Measurements from ENCODE around the gene LEFTY2. TPM values are rescaled to one million over a fixed set of nuclear protein-coding genes. Genes with fewer than 3 reads are reported as not detected.
"Not testable (repeated sequence)": the region's sequence is repeated elsewhere in the genome, so short reads cannot be mapped to it uniquely, and the experiment has no call there.

LEFTY2 gene
- total and polyA plus RNA-seq, 12 donors, result 0.23 to 1.4 (median 0.56) TPM

GRCh38 chr1:225980005-225980836, 39.2 kb upstream of the LEFTY2 start:
- no peak for DNase-seq
- peak in 5 of 8 donors; percentile 38 to 53 (median 46) for ATAC-seq
- intact Hi-C loops (cut with DNase I), result loop anchor here in 1 of 10 donors (10.0 kb wide), 1 partner anchor 205 kb away; the partner anchor contains the start of gene SRP9
- H3K36me3 ChIP-seq, result peaks cover 0 to 84% (median 35%) of the 10 kb centered on the region in 9 donors
- TF ChIP-seq CTCF (IDR thresholded peaks at IDR 0.05), result no peak
- no peak overlapping the region for H3K4me3 ChIP-seq
- H3K9me3 ChIP-seq, result peaks cover 0 to 9% (median 0%) of the 10 kb centered on the region in 11 donors
- peaks cover 0 to 12% (median 0%) of the 10 kb centered on the region in 9 donors for H3K4me1 ChIP-seq
- 86 to 92% methylated on average over 5 of the region's 5 CpGs for whole genome bisulfite sequencing, 2 donors
- H3K27me3 ChIP-seq, result no peaks in the 10 kb centered on the region
- no peak overlapping the region for H3K27ac ChIP-seq

DNA sequence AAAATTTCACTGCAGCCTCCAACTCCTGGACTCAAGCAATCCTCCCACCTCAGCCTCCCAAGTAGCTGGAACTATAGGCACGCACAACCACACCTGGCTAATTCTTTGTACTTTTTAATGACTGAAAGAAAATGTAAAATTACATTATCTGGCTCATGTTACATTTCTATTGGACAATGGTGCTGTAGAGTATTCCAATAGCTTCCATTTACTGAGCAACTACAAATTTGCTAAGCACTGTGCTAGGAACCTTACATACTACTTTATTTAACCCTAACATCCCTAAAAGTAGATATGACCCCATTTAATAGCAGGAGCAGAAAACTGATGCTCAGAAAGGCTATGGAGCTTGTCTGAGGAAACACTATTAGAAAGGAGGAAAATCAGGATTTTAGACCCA, 38.4 kb upstream of the LEFTY2 start:
- WGBS, 2 donors, result 91 to 96% methylated on average over 1 of the region's 1 CpG
- ATAC-seq, result no peak
- no peaks in the 10 kb centered on the region for H3K27me3 ChIP-seq
- H3K9me3 ChIP-seq, result peaks cover 0 to 9% (median 0%) of the 10 kb centered on the region in 11 donors
- no peak overlapping the region for H3K27ac ChIP-seq
- intact Hi-C loops (cut with DNase I), result loop anchor here (5.0 to 10.0 kb wide), 13 partner anchors 57 to 665 kb away; partner anchors contain the start of genes SRP9 (in 5 of the 10) and PYCR2 (in 1 of the 10)
- peaks cover 0 to 12% (median 0%) of the 10 kb centered on the region in 9 donors for H3K4me1 ChIP-seq
- DNase-seq, result no peak
- H3K4me3 ChIP-seq, result no peak overlapping the region
- H3K36me3 ChIP-seq, result peaks cover 0 to 76% (median 27%) of the 10 kb centered on the region in 9 donors
- no peak for TF ChIP-seq CTCF (IDR thresholded peaks at IDR 0.05)

DNA sequence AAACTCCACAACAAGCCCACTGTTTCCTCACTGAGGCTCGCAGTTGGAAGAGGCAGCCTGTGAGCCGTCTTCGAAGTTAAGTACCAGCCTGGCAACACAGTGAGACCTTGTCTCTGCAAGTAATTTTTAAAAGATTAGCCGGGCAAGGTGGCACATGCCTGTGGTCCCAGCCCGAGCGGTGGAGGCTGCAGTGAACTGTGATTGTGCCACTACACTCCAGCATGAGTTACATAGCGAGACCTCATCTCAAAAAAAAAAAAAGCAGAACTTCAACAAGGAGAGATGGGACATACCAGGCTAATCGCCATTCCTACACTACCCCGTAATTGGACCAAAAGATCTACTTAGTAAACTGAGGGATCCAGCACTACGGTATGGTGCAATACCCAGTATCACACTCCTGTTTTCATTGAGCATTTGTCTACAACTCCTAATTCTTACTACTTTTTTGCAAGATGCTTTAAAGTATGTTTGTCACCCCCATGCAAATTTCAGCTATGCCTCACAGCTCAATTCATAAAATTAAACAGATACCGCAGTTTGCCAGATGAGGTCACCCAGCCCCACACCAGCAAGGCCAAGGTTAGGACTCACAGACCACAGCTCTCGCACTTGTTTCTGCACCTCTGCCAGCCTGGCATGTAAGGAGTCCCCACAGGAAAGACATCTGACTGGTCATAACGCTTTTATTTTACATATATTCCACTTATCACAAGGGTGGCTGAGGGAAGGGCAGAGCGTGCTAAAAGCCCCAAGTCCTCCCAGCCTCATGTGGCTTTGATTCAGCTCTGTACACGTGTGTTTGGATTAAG, 37.1 kb upstream of the LEFTY2 start:
- peaks cover 0 to 9% (median 0%) of the 10 kb centered on the region in 11 donors for H3K9me3 ChIP-seq
- 82 to 84% methylated on average over 15 of the region's 15 CpGs for WGBS, 2 donors
- no peak overlapping the region for H3K27ac ChIP-seq
- peaks cover 0 to 12% (median 0%) of the 10 kb centered on the region in 9 donors for H3K4me1 ChIP-seq
- H3K27me3 ChIP-seq, result no peaks in the 10 kb centered on the region
- no peak for ATAC-seq
- DNase-seq, result no peak
- no peak for TF ChIP-seq CTCF (IDR thresholded peaks at IDR 0.05)
- H3K4me3 ChIP-seq, result no peak overlapping the region
- peaks cover 0 to 63% (median 17%) of the 10 kb centered on the region in 9 donors for H3K36me3 ChIP-seq
- intact Hi-C loops (cut with DNase I), result loop anchor here (2.0 to 10.0 kb wide), 16 partner anchors 56 to 663 kb away; partner anchors contain the start of genes SRP9 (in 5 of the 10) and PYCR2 (in 1 of the 10)

- H3K36me3 ChIP-seq, result peaks cover 0 to 34% (median 5%) of the 10 kb centered on the region in 9 donors
- H3K4me1 ChIP-seq, H3K4me3 ChIP-seq, H3K27me3 ChIP-seq, ATAC-seq, H3K9me3 ChIP-seq, H3K27ac ChIP-seq, DNase-seq: not testable (repeated sequence)
- WGBS, 2 donors, result 95 to 97% methylated on average over 12 of the region's 12 CpGs
- intact Hi-C loops (cut with DNase I), result loop anchor here (5.0 to 10.0 kb wide), 13 partner anchors 53 to 660 kb away; partner anchors contain the start of genes SRP9 (in 5 of the 10) and PYCR2 (in 1 of the 10)
These were observed 34.1 kb upstream of the LEFTY2 start for GRCh38 chr1:225975146-225975545.

Measured in heart right ventricle (tissue), 16 donors.